Psoas muscle (tissue), 8 donors: ENCODE measurements around the gene RBM14. TPM values are rescaled to one million over a fixed set of nuclear protein-coding genes. Genes with fewer than 3 reads are reported as not detected.

Source experiments
- ATAC-seq, 4 donors: fragments of 200-7000 bp; cut with Tn5 transposase; one replicate each; pipeline ENCODE4 v1.9.1; 2020; ENCODE audit warnings: moderate library complexity in 3 of 4, mild to moderate bottlenecking in 2 of 4
- DNase-seq, 2 donors: peaks; one replicate each; pipeline ENCODE4 v3.0.0-alpha.2; 2020
- H3K27ac ChIP-seq: fragments of 200-600 bp; one replicate; pipeline ENCODE4 v1.8.0; 2022
- H3K27me3 ChIP-seq, 3 donors: fragments of 200-600 bp in 1 of 3; one replicate each; pipeline versions ENCODE4 v1.6.1 to v1.8.0; 2013 to 2022; ENCODE audit warnings: low read length in 2 of 3, mild to moderate bottlenecking in 2 of 3, moderate library complexity in 1 of 3; ENCODE audit not compliant: insufficient read depth in 3 of 3
- H3K36me3 ChIP-seq, 2 donors: fragments of 200-600 bp in 1 of 2; one replicate each; pipeline versions ENCODE4 v1.6.1 to v1.8.0; 2013 to 2022; ENCODE audit warnings: low read depth in 1 of 2, mild to moderate bottlenecking in 1 of 2, moderate library complexity in 1 of 2; ENCODE audit not compliant: insufficient read depth in 1 of 2
- H3K4me1 ChIP-seq: fragments of 200-600 bp; one replicate; pipeline ENCODE4 v1.8.0; 2022
- H3K4me3 ChIP-seq: fragments of 200-600 bp; one replicate; pipeline ENCODE4 v1.8.0; 2022; ENCODE audit warnings: mild to moderate bottlenecking
- H3K9me3 ChIP-seq: fragments of 200-600 bp; one replicate; pipeline ENCODE4 v1.8.0; 2022
- WGBS, 3 donors: extraction: QIAGEN DNeasy Blood & Tissue Kit; methylation state at CpG; one replicate each; pipeline versions ENCODE4 v1.1.6 to v1.1.7; 2013; 5-methylcytosine and 5-hydroxymethylcytosine counted together
- intact Hi-C, 2 donors: fragments of 100-400 bp; cut with DNase I; formaldehyde crosslinking; loops; one replicate each; pipeline versions ENCODE4 v1.11.0 to v1.14.2; 2022
- polyA plus RNA-seq, 3 donors: library from polyadenylated mRNA; stranded (reverse); fragments of 200-250 nt; gene quantifications; one replicate each; pipeline ENCODE4 v1.2.3, GENCODE V29; 2013
- total RNA-seq, 4 donors: library from RNA; stranded (reverse); fragmentation: NEBNext Ultra II Directional in 2 of 4; extraction: Animal tissue kit (Norgen Biotek cat#: 25700) in 2 of 4; gene quantifications; one replicate each; pipeline versions ENCODE4 v1.2.1 to v1.2.4, GENCODE V29; 2021 to 2023
- TF ChIP-seq, protein P1 (sequence below): fragments of 200-600 bp; IDR thresholded peaks from one replicate; pipeline ENCODE4 v1.8.0; 2022; ENCODE audit warnings: antibody characterized with exemption
- donor health status: healthy with polysubstance abuse.
- donor health status: DM: no; HTN: no; CAD: no; lungs with moderate emphysema.
- donor health status: Bipolar disorder and iron deficiency.
- donor health status: healthy.
- donor health status: DM: yes; HTN: yes; CAD: no.
- donor health status: DM: no; HTN: no; CAD: no.
- donor health status: DM: no; HTN: no; CAD: no.
- donor health status: DM: yes; HTN: yes; CAD: no.

The RBM14 gene
- total and polyA plus RNA-seq, 7 donors: 15.0 to 39.3 (median 22.6) TPM

DNA sequence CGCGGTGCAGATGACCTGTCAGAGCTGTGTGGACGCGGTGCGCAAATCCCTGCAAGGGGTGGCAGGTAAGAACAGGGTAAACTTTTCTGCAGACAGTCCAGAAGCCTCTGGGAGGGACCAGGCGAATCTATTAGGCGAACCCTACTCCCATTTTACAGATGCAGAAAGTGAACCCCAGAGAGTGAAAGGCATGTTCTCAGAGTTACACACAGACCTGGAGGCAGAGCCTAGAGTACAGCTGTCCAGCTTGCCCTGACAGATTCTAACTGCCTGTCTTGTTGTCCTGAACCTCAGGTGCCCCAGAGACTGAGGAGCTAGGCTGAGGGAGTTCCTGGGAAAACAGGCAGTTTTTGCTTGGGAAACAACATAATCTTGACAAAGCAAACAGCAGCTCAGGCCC, 22.8 kb upstream of the RBM14 start:
- ATAC-seq: peak in 1 of 4 donors; percentile 5
- intact Hi-C loops: loop anchor here (5.0 kb wide), 2 partner anchors 84 to 239 kb away; partner anchors contain the start of gene RBM4B (in 1 of the 2)
- H3K4me3 ChIP-seq: peak overlapping the region; percentile 92
- peaks cover 15% of the 10 kb centered on the region for H3K4me1 ChIP-seq
- peak overlapping the region; percentile 84 for H3K27ac ChIP-seq
- no peaks in the 10 kb centered on the region for H3K9me3 ChIP-seq
- no peaks in the 10 kb centered on the region for H3K27me3 ChIP-seq
- H3K36me3 ChIP-seq: no peaks in the 10 kb centered on the region
- no peak for DNase-seq
- 57 to 65% (median 63%) methylated on average over 7 of the region's 7 CpGs for WGBS, 3 donors
- TF ChIP-seq, protein P1, sequence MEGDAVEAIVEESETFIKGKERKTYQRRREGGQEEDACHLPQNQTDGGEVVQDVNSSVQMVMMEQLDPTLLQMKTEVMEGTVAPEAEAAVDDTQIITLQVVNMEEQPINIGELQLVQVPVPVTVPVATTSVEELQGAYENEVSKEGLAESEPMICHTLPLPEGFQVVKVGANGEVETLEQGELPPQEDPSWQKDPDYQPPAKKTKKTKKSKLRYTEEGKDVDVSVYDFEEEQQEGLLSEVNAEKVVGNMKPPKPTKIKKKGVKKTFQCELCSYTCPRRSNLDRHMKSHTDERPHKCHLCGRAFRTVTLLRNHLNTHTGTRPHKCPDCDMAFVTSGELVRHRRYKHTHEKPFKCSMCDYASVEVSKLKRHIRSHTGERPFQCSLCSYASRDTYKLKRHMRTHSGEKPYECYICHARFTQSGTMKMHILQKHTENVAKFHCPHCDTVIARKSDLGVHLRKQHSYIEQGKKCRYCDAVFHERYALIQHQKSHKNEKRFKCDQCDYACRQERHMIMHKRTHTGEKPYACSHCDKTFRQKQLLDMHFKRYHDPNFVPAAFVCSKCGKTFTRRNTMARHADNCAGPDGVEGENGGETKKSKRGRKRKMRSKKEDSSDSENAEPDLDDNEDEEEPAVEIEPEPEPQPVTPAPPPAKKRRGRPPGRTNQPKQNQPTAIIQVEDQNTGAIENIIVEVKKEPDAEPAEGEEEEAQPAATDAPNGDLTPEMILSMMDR: no peak

DNA sequence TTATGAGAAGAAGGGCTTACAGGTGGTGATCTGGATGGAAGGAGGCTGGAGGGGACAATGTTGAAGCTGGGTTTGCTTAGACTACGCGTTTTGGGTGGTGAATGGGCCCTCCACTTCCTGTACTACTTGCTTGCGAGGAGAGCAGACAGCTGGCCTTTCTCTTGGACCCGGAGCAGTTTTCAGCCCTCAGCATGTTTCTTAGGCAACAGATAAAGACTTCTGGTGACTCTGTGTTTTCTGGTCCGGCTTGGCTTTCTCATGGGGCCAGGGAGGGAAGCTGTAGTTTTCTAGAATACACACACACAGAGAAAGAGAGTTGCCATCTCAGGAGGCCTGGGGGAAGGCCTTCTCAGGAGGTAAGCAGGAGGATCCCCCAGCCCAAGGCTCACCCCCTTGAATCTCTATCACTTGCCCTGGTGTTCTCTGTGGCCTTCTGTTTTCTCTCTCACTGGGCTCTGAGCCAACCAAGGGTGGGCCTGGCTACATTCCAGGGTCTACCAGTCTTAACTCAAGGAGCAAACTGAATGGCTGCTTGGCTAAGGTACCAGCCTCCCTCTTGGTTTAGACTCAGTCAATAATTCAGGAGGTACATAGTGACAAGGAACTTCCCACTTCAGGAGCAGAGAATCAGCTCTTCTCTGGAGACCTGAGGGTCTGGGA, 21.1 kb upstream of the RBM14 start:
- DNase-seq: peak in 1 of 2 donors; percentile 18

DNA sequence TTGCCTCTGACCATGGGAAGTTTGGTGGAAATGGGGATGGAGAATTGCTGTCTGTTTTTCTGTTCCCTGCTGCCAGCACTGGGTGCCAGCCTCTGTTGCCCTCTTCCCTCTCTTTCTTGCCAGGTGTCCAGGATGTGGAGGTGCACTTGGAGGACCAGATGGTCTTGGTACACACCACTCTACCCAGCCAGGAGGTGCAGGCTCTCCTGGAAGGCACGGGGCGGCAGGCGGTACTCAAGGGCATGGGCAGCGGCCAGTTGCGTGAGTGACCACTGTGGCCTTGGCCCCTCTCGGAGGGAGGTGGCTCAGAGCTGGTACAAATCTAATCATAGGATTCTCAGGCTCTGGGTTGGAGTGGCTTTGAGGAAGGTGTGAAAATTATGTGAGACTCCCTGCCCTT, 17.4 kb upstream of the RBM14 start:
- no peak overlapping the region for H3K27ac ChIP-seq
- DNase-seq (no peak), ATAC-seq (no peak)
- TF ChIP-seq, protein P1: no peak
- H3K27me3 ChIP-seq: no peaks in the 10 kb centered on the region
- intact Hi-C loops: no loop called here
- 87 to 97% (median 92%) methylated on average over 6 of the region's 6 CpGs for WGBS, 3 donors
- H3K9me3 ChIP-seq: no peaks in the 10 kb centered on the region
- H3K4me1 ChIP-seq: peaks cover 9% of the 10 kb centered on the region
- H3K4me3 ChIP-seq: no peak overlapping the region
- H3K36me3 ChIP-seq: peaks cover 0 to 32% of the 10 kb centered on the region in 2 donors

More for the DNA sequence above, 21.1 kb upstream of the RBM14 start:
- Histone ChIP-seq H3K27ac (no peak overlapping the region), H3K4me1 (peaks cover 15% of the 10 kb centered on the region), H3K9me3 (no peaks in the 10 kb centered on the region), H3K4me3 (no peak overlapping the region), H3K27me3 (no peaks in the 10 kb centered on the region), H3K36me3 (peaks cover 0 to 15% of the 10 kb centered on the region in 2 donors)
- 56 to 68% (median 60%) methylated on average over 5 of the region's 5 CpGs for WGBS, 3 donors
- ATAC-seq: no peak
- TF ChIP-seq, protein P1: no peak
- intact Hi-C loops: no loop called here

DNA sequence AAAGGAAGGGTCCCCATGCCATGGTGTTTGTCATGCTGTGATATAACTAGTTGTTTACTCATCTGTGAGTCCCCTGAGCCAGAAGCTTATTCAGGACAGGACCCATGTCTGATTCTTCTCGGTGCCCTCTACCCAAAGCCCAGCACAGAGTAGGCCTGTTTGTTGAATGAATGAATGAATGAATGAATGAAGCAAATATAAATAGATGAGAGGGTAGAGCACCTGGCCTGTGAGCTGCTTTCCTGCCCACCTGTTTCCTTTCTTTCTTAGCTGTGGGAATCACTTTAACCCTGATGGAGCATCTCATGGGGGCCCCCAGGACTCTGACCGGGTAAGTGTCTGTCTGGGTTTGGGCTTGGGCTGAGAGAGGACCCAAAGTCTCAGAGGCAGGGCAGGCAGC, 16.2 kb upstream of the RBM14 start:
- 71 to 89% (median 82%) methylated on average over 2 of the region's 2 CpGs for WGBS, 3 donors
- TF ChIP-seq, protein P1: no peak
- peaks cover 0 to 42% of the 10 kb centered on the region in 2 donors for H3K36me3 ChIP-seq
- no peak overlapping the region for H3K4me3 ChIP-seq
- no peaks in the 10 kb centered on the region for H3K27me3 ChIP-seq
- ATAC-seq (no peak), DNase-seq (no peak)
- H3K27ac ChIP-seq: no peak overlapping the region
- intact Hi-C loops: no loop called here
- H3K4me1 ChIP-seq: peaks cover 4% of the 10 kb centered on the region
- no peaks in the 10 kb centered on the region for H3K9me3 ChIP-seq
